ENCODE data around the gene CAT.

The CAT gene

DNA sequence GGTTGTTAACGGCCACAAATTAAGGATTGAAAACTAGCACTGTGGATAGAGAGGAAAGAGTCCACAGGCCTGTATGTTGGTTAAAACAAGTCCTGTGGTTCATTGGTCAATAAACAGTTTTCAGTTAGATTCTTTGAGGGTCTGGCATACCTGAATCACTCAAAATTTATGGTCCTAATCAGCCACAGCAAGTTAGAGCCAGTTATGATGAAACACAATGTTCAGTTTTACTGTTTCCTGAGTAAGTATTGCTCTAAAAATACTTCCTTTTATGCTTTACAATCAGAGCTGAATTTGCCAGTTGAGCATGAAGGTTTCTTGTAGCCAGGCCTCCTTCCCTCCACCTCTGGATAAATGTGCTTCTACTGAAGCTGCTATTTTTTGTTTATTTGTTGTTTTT is 12.9 kb upstream of the CAT start:
- no peak for DNase-seq

DNA sequence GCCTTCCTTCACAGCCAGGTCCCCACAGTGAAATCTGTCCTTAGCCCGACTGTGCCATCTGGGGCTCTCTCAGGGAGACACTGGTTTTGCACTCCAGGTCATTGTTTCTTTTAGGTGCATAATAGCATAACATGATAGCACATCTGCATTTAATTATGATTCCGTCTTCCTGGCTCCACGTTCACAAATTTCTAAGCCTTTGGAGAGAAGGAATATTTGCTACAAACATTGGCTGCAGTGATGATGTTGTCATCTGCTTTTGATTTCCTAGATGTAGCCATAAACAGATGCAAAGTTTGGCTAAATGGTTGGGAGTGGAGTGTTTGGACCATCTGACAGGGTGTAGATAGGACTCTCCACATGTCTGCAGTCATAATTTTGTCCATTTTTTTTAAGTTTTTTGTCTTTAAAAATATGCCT is 12.0 kb upstream of the CAT start:
- DNase-seq, result peak; percentile 46

DNA sequence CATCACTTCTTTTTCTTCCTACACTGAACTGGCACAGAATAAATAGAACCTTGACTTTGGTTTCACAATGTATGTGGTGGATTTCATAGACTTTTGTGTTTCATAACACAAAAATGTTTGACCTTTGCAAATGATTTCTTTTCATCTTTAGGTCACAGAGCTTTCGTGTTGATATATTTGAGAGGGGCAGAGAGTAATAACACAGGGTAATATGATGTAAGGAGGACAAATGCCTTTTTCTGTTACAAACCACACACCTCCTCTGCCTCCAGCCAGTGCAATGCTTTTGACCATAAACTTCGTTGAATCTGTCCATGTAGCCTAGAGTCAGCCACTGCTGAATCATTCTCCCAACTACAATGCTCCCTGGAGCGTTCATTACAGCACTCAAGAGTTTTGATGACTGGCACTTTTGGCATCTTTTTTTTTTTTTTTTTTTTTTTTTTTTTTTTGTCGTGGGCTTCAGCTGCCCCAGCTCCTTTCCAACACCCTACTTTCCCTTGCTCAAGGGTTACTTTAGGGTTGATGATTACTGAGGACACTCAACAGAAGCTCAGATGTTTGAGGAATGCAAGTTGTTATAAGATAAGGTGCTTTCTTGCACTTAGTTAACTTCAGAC is 11.4 kb upstream of the CAT start:
- DNase-seq, result peak; percentile 63

- no peak for DNase-seq
Observed at GRCh38 chr11:34431979-34432378, 6.8 kb upstream of the CAT start.

DNA sequence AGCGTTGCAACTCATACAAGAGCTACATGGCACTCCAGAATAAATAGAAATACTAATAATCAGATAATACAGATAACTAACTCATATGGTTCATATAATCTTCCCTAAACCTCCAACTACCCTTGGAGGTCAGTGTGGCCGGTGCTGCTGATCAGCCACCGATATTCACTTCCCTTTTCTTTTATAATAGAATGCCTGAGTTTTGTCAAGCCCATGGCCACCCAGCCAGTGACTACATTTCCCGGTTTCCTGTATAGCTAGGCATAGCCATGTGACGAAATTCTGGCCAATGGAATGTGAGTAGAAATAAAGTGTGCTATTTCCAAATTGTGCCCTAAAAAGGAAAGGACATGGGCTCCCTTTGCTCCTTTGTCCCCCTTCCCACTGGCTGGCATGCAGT is 5.9 kb upstream of the CAT start:
- DNase-seq, result no peak

GRCh38 chr11:34433899-34434298 is 4.8 kb upstream of the CAT start:
- no peak for DNase-seq

DNA sequence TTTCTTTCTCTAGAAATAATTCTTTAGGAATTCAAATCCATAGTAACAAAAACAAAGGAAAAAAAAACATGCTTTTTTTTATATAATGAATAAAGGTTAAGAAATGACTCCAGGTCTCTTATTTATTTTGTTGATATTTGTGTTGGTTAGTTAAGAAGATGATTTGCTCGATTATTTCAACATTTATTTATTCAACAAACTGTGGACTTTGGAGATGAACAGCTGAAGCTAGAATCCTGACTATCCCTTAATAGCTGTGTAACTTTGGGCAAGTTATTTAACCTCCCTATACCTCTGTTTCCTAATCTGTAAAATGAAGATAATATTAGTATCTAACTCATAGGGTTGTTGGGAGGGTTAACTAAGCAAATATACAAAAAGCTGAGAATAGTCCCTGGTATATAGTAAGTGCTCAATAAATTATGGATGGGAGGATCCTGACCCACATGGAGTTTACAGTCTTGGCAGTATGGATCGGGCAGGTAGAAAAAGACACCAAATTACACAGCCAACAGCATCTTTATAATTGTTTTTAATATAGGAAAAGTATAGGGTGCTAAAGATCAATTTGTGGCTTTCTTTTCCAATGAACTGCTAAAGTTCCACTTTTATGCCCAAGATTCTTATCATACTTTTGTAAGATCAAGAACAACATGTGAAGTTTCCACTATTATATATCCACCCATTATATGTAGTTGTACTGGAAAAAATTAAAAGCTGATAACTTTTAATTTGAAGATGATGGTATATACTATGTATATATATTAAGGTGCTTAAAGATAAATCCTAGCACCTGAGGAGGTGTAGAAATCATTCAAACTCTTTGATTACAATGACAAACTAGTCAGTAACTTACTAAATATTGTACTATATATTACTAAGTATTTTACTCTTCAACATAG is 1.3 kb upstream of the CAT start:
- DNase-seq, result peak; percentile 37

GRCh38 chr11:34439610-34440198 is 970 bp downstream of the CAT start:
- DNase-seq, result peak; percentile 50

DNA sequence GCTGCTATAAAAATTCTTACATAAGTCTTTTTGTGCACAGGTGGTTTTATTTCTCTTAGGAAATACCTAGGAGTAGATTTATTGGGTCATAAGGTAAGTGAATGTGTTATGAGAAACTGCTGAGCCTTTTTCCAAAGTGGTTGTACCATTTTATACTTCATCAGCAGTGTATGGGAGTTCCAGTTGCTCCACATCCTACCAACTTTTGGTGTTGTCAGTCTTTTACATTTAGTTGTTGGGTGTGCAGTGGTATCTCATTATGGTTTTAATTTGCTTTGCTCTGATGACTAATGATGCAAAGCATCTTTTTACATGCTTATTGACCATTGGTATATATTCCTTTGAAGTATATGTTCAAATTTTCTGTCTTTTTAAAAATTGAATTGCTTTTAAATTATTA is 3.1 kb downstream of the CAT start:
- DNase-seq, result no peak

- no peak for DNase-seq
Observed at GRCh38 chr11:34443136-34443535, 4.4 kb downstream of the CAT start.

DNA sequence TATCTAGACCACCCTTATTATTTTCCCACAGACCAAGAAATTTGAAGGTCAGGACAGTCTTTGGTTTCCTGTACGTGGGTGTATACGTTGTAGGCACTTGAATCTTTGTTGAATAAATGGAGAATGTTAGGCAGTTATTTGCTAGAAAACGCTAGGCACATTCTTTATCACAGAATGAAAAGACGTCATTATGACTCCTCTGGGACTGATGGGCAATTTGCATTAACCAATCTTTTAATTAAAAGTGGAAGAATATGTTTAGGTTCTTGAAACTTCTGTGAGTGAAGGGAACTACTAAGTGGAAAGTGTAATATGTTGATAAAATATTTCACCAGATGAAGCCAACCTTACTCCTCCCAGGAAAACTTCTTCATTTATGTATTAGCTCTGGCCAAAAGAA is 5.7 kb downstream of the CAT start:
- DNase-seq, result no peak

DNA sequence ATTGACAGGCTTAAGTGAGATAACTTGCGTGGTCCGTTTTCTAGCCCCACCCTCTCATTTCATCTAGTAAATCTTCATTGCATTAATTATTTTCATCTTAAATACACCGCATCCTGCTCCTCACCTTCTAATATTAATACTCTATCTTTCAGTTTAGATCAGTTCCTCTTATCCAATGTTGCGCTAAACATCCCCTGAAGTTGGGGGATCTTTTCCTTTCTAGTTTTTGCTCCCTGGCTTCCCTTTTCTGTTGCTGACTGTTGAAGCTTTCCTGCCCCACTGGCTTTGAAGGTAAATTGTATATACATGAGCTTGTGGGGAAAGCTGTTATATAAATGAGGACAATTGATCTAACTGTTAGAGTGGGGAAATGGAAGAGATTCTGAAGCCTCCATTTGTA is 7.2 kb downstream of the CAT start:
- DNase-seq, result peak; percentile 30

DNA sequence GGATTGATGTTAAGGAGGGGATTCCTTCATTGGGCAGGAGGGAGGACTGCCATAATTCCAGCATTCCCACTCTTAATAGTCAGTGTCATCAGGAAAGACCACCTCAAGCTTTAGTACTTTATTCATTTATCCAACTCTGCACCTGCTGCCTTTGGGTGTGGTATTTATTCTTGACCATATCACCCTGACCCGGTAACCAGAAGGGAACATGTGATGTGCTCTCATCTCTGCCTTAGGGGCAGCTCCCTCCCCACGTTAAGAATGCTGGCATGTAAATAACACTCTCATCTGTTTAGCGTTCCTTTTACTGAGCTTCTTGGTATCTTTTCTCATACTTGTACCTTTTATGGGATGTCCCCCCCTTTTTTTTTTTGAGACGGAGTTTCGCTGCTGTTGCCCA is 7.7 kb downstream of the CAT start:
- DNase-seq, result peak; percentile 85

DNA sequence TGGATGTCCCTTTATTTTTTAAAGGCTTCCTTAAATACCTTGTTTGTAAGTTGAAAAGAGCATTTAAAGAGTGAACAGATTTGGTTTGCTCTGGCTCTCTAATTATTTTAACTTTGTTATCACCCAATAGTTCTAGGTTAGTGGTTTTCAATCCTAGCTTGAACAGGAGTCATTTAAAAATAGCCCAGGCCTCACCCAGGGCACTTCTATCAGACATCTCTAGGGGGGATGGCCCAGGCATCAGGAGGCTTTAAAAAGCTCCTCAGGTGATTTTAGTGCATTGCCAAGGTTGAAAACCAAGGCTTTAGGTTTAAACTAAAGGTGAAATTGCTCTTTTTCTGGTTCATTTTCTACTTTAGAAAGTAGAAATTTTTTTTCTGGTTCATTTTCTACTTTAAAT is 8.3 kb downstream of the CAT start:
- no peak for DNase-seq

DNA sequence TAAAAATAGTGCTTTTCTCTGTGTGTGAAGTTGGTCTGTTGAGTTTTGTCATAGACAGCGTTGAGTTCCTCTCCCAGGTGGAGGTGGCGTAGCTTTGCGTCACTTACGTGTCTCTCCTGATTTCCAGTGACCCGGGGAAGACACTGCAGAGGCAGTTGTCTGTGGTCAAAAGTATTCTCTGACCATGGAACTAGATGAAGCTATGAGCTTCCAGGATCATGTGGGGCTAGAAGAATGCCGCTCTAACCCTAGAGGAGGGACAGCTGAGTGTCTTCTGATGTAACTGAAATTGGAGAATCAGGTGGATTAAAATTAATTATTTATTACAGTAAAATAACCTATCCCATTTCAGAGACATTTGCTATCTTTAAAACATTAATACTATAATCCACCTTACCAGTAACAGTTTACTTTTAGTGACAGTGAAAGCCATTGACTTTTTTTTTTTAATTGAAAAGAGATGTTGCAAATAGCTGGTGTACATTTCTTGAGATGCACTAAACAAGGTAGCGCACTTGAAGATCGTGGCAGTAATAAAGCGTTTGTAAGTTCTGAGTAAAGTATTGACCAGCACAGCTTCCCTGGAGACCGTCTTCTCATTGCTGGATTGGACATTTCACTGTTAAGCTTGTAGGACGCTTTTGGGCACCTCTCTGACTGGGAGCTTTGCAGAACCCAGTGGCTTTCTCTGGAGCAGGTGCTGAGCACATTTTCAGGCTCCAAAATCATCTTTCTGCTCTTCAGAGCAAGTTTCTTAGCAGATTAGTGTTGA is 9.7 kb downstream of the CAT start:
- DNase-seq, result no peak

DNA sequence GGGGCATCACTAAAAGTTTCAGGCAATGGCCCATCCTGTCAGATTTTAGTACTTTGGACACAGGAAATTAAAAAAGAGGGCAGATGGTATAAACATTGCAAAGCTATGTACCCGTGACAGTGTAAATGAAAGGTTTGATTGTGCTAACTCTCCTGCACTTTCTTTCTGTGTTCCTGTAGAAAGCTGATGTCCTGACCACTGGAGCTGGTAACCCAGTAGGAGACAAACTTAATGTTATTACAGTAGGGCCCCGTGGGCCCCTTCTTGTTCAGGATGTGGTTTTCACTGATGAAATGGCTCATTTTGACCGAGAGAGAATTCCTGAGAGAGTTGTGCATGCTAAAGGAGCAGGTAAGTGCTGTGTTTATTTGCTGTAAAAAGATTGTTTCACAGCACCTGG is 10.3 kb downstream of the CAT start:
- DNase-seq, result no peak

DNA sequence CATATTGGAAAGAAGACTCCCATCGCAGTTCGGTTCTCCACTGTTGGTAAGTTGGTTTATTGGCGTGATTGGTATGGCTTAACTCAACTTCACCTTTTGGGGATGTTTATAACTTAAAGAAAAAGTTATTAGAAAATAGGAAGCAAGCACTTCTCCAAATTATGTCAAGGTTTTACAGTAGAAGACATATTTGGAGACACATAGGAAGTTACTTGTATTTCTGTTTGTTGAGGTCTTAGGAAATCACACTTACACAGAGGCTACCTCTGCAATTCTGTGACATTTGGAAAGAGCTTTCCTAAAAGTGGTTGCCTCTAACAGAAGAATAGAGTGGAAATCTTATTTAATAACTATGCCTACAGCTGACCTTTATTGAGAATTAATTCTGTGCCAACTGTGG is 12.3 kb downstream of the CAT start:
- no peak for DNase-seq

- DNase-seq, result no peak
Observed at GRCh38 chr11:34454308-34455032, 15.7 kb downstream of the CAT start.

GRCh38 chr11:34457607-34458006 is 18.9 kb downstream of the CAT start:
- no peak for DNase-seq

GRCh38 chr11:34458525-34458924 is 19.8 kb downstream of the CAT start:
- no peak for DNase-seq

- DNase-seq, result no peak
Observed at GRCh38 chr11:34459507-34460162, 20.9 kb downstream of the CAT start.

GRCh38 chr11:34460278-34460677 is 21.5 kb downstream of the CAT start:
- no peak for DNase-seq
